HL-60 (cell line): ENCODE data around the gene HNRNPL.

Experiments used
- SPI1 ChIP-seq: IDR thresholded peaks from 2 replicates; pipeline ENCODE4 v1.6.1; 2012; ENCODE audit warnings: low read depth, mild to moderate bottlenecking, borderline replicate concordance
- TF ChIP-seq, protein P1 (sequence below): IDR thresholded peaks from one replicate; pipeline ENCODE4 v1.5.1; 2011; ENCODE audit warnings: low read length, control low read depth, inconsistent platforms; ENCODE audit not compliant: insufficient read depth

DNA sequence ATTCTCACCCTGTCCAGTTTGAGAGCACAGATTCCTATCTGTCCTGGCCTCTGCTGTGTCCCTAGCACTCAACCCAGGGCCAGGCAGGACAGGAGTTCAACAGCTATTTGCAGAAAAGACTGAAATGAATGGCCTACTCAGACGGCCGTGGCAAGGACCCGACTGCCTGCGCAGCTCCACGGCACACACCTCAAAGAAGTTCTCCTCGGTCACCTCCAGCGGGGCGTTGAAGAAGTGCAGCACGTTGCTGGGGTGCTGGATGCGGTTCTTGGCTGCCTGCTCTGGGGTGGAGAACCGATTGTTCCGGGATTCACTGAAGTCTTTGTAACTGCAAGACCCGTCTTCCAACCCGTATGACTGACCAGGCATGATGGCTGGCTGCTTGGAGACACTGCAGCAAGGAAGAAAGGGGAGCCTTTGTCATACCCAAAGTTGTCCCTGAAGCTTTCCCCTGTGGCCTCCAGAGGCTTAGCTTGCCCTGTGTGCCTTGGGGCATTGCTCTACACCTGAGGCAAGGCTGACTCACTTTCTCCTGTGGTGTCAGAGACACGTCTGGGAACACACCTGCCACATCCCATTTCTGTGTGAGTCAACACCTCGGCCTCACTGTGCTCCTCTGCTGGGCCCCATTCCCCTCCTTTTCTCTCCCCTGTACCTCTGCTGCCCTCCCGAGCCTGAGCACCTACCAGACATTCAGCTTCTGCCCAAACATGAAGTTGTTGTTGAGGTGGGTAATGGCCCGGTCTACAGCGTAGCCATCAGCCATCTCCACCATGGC is 11.4 kb downstream of the HNRNPL start:
- TF ChIP-seq SPI1: no peak
- TF ChIP-seq, protein P1, sequence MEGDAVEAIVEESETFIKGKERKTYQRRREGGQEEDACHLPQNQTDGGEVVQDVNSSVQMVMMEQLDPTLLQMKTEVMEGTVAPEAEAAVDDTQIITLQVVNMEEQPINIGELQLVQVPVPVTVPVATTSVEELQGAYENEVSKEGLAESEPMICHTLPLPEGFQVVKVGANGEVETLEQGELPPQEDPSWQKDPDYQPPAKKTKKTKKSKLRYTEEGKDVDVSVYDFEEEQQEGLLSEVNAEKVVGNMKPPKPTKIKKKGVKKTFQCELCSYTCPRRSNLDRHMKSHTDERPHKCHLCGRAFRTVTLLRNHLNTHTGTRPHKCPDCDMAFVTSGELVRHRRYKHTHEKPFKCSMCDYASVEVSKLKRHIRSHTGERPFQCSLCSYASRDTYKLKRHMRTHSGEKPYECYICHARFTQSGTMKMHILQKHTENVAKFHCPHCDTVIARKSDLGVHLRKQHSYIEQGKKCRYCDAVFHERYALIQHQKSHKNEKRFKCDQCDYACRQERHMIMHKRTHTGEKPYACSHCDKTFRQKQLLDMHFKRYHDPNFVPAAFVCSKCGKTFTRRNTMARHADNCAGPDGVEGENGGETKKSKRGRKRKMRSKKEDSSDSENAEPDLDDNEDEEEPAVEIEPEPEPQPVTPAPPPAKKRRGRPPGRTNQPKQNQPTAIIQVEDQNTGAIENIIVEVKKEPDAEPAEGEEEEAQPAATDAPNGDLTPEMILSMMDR: no peak
